ENCODE measurements around the gene SPAG5. TPM values are rescaled to one million over a fixed set of nuclear protein-coding genes. Genes with fewer than 3 reads are reported as not detected.

SPAG5 gene
- total RNA-seq, 4 donors from 2014 or later: 0.83 to 1.7 (median 0.97) TPM

- intact Hi-C loops (cut with DNase I): no loop called here
- WGBS: 78% methylated on average over 3 of the region's 11 CpGs
These were observed 64.0 kb downstream of the SPAG5 start for GRCh38 chr17:28534740-28535375.

GRCh38 chr17:28533091-28533807, 65.6 kb downstream of the SPAG5 start:
- no peak for DNase-seq (ENCODE audit: extremely low spot score)
- 79% methylated on average over 10 of the region's 16 CpGs for WGBS
- intact Hi-C loops (cut with DNase I): no loop called here
- Histone ChIP-seq H3K4me3 (no peak overlapping the region), H3K27me3 (peaks cover 0 to 28% (median 0%) of the 10 kb centered on the region in 4 donors), H3K36me3 (no peaks in the 10 kb centered on the region), H3K4me1 (no peaks in the 10 kb centered on the region), H3K27ac (replicated peaks in 1 of 4) (no peak overlapping the region), H3K9me3 (no peaks in the 10 kb centered on the region)
- TF ChIP-seq POLR2A (IDR thresholded peaks at IDR 0.05; ENCODE audit: low read depth) (no peak), CTCF (IDR thresholded peaks at IDR 0.05) (no peak), POLR2AphosphoS5 (IDR thresholded peaks at IDR 0.05) (no peak), EP300 (IDR thresholded peaks at IDR 0.05) (no peak)

More at GRCh38 chr17:28534740-28535375, 64.0 kb downstream of the SPAG5 start:
- H3K4me3 ChIP-seq: no peak overlapping the region
- DNase-seq (ENCODE audit: extremely low spot score): no peak
- H3K9me3 ChIP-seq: no peaks in the 10 kb centered on the region
- peaks cover 0 to 28% (median 0%) of the 10 kb centered on the region in 4 donors for H3K27me3 ChIP-seq
- TF ChIP-seq POLR2A (IDR thresholded peaks at IDR 0.05; ENCODE audit: low read depth): no peak
- TF ChIP-seq POLR2AphosphoS5 (IDR thresholded peaks at IDR 0.05): no peak
- no peak for TF ChIP-seq CTCF (IDR thresholded peaks at IDR 0.05)
- TF ChIP-seq EP300 (IDR thresholded peaks at IDR 0.05): no peak
- H3K4me1 ChIP-seq: no peaks in the 10 kb centered on the region
- no peak overlapping the region for H3K27ac ChIP-seq (replicated peaks in 1 of 4)
- no peaks in the 10 kb centered on the region for H3K36me3 ChIP-seq

GRCh38 chr17:28532050-28532960, 66.5 kb downstream of the SPAG5 start:
- Histone ChIP-seq H3K4me3 (no peak overlapping the region), H3K27ac (replicated peaks in 1 of 4) (no peak overlapping the region), H3K27me3 (peaks cover 0 to 28% (median 0%) of the 10 kb centered on the region in 4 donors), H3K9me3 (no peaks in the 10 kb centered on the region), H3K36me3 (no peaks in the 10 kb centered on the region), H3K4me1 (no peaks in the 10 kb centered on the region)
- no peak for TF ChIP-seq CTCF (IDR thresholded peaks at IDR 0.05)
- no peak for TF ChIP-seq POLR2AphosphoS5 (IDR thresholded peaks at IDR 0.05)
- TF ChIP-seq EP300 (IDR thresholded peaks at IDR 0.05): no peak
- no peak for TF ChIP-seq POLR2A (IDR thresholded peaks at IDR 0.05; ENCODE audit: low read depth)
- intact Hi-C loops (cut with DNase I): no loop called here
- DNase-seq (ENCODE audit: extremely low spot score): no peak
- WGBS: 74% methylated on average over 7 of the region's 7 CpGs

GRCh38 chr17:28530926-28531325, 67.9 kb downstream of the SPAG5 start:
- Histone ChIP-seq H3K4me3 (no peak overlapping the region), H3K27ac (replicated peaks in 1 of 4) (no peak overlapping the region), H3K4me1 (no peaks in the 10 kb centered on the region), H3K27me3 (peaks cover 0 to 28% (median 0%) of the 10 kb centered on the region in 4 donors), H3K36me3 (no peaks in the 10 kb centered on the region), H3K9me3 (no peaks in the 10 kb centered on the region)
- TF ChIP-seq CTCF (IDR thresholded peaks at IDR 0.05) (no peak), POLR2AphosphoS5 (IDR thresholded peaks at IDR 0.05) (no peak), POLR2A (IDR thresholded peaks at IDR 0.05; ENCODE audit: low read depth) (no peak), EP300 (IDR thresholded peaks at IDR 0.05) (no peak)
- DNase-seq (ENCODE audit: extremely low spot score): no peak
- intact Hi-C loops (cut with DNase I): no loop called here
- 73% methylated on average over 7 of the region's 7 CpGs for WGBS

Measured in esophagus muscularis mucosa (tissue), 4 donors.